T-cell (primary cell): ENCODE measurements around the gene PPP1R1C. TPM values are rescaled to one million over a fixed set of nuclear protein-coding genes. Genes with fewer than 3 reads are reported as not detected.

ENCODE experiments used
- ATAC-seq, 4 experiments: fragments of 200-7000 bp in 3 of 4; fragments of 150-1000 bp in 1 of 4; cut with Tn5 transposase; replicated peaks in 1 of 4; 1 replicate in 3 of 4; 2 replicates in 1 of 4; pipeline ENCODE4 v1.10.0; 2021; ENCODE audit warnings: moderate library complexity in 3 of 4, mild to moderate bottlenecking in 2 of 4, moderate number of reproducible peaks in 1 of 4
- CTCF ChIA-PET, 2 donors: fragments of 300-600 bp; sonication (Branson Sonifier 250); formaldehyde crosslinking; loops; one replicate each; lab custom pipeline; 2022; ENCODE audit warnings: antibody characterized with exemption in 2 of 2; lab: Charles Lee
- POLR2A ChIA-PET, 2 donors: fragments of 300-600 bp; sonication (Branson Sonifier 250); formaldehyde crosslinking; loops; one replicate each; lab custom pipeline; 2022; ENCODE audit warnings: antibody characterized with exemption in 2 of 2; lab: Charles Lee
- DNase-seq, 35 experiments: peaks; one replicate each; pipeline versions ENCODE4 v3.0.0 to v3.0.0-alpha.2; 2013 to 2023
- H3K27ac ChIP-seq: one replicate; pipeline ENCODE4 v1.5.1; 2013; ENCODE audit warnings: low read length
- H3K27me3 ChIP-seq, 2 experiments: replicated peaks in 1 of 2; 1 replicate in 1 of 2; 2 replicates in 1 of 2; pipeline versions ENCODE4 v1.6.1 to v1.7.0; 2013; ENCODE audit warnings: low read length in 1 of 2, mixed read lengths in 1 of 2; ENCODE audit not compliant: control insufficient read depth in 2 of 2, insufficient read depth in 2 of 2; ENCODE audit errors: extremely low read depth in 1 of 2
- H3K36me3 ChIP-seq, 2 donors: 1 replicate in 1 of 2; 2 replicates in 1 of 2; pipeline versions ENCODE4 v1.6.1 to v1.7.0; 2013; ENCODE audit warnings: low read length in 1 of 2; ENCODE audit not compliant: control insufficient read depth in 2 of 2, insufficient read depth in 1 of 2; ENCODE audit errors: extremely low read depth in 1 of 2
- H3K4me1 ChIP-seq, 2 experiments: 1 replicate in 1 of 2; 2 replicates in 1 of 2; pipeline versions ENCODE4 v1.6.1 to v1.7.0; 2013; ENCODE audit warnings: low read length in 2 of 2, mixed read lengths in 1 of 2; ENCODE audit not compliant: insufficient read depth in 2 of 2, control insufficient read depth in 1 of 2; ENCODE audit errors: extremely low read depth in 1 of 2
- H3K4me3 ChIP-seq, 2 donors: 1 replicate in 1 of 2; 2 replicates in 1 of 2; pipeline versions ENCODE4 v1.5.1 to v1.7.0; 2013; ENCODE audit warnings: mild to moderate bottlenecking in 2 of 2, low read length in 1 of 2, moderate library complexity in 1 of 2; ENCODE audit not compliant: control insufficient read depth in 1 of 2; ENCODE audit errors: extremely low read depth in 1 of 2
- H3K9me3 ChIP-seq: 2 replicates; pipeline ENCODE4 v1.7.0; 2013
- H3K27ac Mint-ChIP-seq, 2 donors: one replicate each; pipeline ENCODE4 v1.8.0; 2020 to 2021; ENCODE audit warnings: mild to moderate bottlenecking in 2 of 2, mixed read lengths in 2 of 2
- H3K27me3 Mint-ChIP-seq, 2 donors: one replicate each; pipeline ENCODE4 v1.8.0; 2021 to 2022; ENCODE audit warnings: mixed read lengths in 2 of 2
- H3K36me3 Mint-ChIP-seq: one replicate; pipeline ENCODE4 v1.8.0; 2021; ENCODE audit warnings: mixed read lengths
- H3K4me1 Mint-ChIP-seq, 3 donors: one replicate each; pipeline ENCODE4 v1.8.0; 2020 to 2022; ENCODE audit warnings: mixed read lengths in 3 of 3, mild to moderate bottlenecking in 1 of 3
- H3K4me3 Mint-ChIP-seq, 3 donors: one replicate each; pipeline ENCODE4 v1.8.0; 2020 to 2022; ENCODE audit warnings: mild to moderate bottlenecking in 3 of 3, mixed read lengths in 3 of 3, moderate library complexity in 3 of 3
- H3K9me3 Mint-ChIP-seq, 3 donors: one replicate each; pipeline ENCODE4 v1.8.0; 2020 to 2022; ENCODE audit warnings: mixed read lengths in 3 of 3
- WGBS: methylation state at CpG from one replicate; pipeline ENCODE4 v1.1.5; 2013; ENCODE audit warnings: missing lambda C conversion rate; ENCODE audit not compliant: insufficient coverage; 5-methylcytosine and 5-hydroxymethylcytosine counted together
- total RNA-seq, 35 experiments: library from RNA in 6 of 35; stranded (reverse) in 6 of 35; fragments of 120-200 nt in 1 of 35; gene quantifications; one replicate each; pipeline versions ENCODE4 v1.2.1 to v1.2.4 and lab custom pipeline; 2013 to 2026

Gene PPP1R1C
- total RNA-seq, 5 donors from 2014 or later (not counting 1 experiment from before 2014, with no cell fraction given) = not detected

DNA sequence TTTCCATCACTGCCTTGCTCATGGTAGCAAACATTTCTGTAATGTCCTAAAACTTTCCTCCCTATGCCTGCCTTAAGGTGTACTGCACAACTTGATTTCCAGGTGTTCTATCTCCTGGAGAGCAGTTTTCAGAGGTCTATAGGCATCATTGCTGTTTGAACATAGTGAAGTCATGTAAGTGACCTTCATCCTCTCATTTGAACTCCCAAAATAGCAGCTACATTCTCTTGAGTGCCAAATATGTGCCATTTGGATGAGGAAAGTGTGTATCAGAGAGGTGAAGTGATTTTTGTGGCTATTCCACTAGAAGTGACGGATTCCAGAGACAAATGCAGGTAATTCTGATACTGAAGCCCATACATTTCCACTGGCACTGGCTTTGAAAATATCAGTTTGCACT, 3.4 kb downstream of the PPP1R1C start:
- Mint-ChIP-seq H3K36me3 (no peaks in the 10 kb centered on the region), H3K27me3 (peaks cover 0 to 4% of the 10 kb centered on the region in 2 donors), H3K4me3 (no peak overlapping the region), H3K9me3 (no peaks in the 10 kb centered on the region), H3K27ac (no peak overlapping the region), H3K4me1 (no peaks in the 10 kb centered on the region)
- Histone ChIP-seq H3K27ac (no peak overlapping the region), H3K36me3 (no peaks in the 10 kb centered on the region), H3K27me3 (no peaks in the 10 kb centered on the region), H3K4me1 (no peaks in the 10 kb centered on the region), H3K4me3 (no peak overlapping the region), H3K9me3 (no peaks in the 10 kb centered on the region)
- DNase-seq (no peak), ATAC-seq (no peak)
- ChIA-PET POLR2A (no interaction called here), CTCF (no interaction called here)
- no CpG with 5 or more reads among the region's 1 CpG for WGBS

DNA sequence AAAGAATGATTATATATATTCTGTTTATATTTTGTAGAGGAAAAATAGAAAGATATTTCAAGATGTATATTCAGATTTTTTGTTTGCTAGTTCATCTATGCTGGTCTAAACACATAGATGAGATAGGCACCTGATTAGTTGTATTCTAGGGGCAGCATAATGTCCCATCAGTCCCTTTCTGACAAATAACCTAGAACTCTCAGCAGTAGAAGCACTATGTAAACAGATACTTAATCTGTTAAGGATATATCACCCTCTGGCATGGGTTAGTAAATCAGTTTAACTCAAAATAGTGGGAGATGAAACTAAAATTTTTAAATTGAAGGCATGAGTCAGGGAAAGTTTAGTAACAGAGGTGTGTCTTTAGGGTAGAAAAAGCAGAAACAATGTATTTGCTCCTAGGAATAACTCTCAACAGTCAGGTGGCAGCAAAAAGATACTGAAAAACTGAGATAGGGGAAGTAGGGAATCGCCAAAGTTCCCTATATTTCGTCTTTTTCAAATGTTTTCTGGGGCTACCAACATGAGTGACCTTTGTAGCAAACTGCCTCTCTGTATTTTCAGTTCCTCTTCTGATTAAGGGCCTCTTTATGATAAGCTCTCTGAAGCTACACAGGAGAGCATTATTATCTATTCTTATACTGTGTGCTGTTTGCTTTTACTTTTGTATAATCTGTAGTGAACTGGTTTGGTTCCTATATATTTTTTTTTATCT, 5.7 kb downstream of the PPP1R1C start:
- Mint-ChIP-seq H3K4me3 (no peak overlapping the region), H3K27me3 (peaks cover 0 to 4% of the 10 kb centered on the region in 2 donors), H3K27ac (no peak overlapping the region), H3K9me3 (no peaks in the 10 kb centered on the region), H3K4me1 (no peaks in the 10 kb centered on the region), H3K36me3 (no peaks in the 10 kb centered on the region)
- no peaks in the 10 kb centered on the region for H3K27me3 ChIP-seq
- no CpG with 5 or more reads among the region's 2 CpGs for WGBS
- no peaks in the 10 kb centered on the region for H3K36me3 ChIP-seq
- H3K4me1 ChIP-seq = no peaks in the 10 kb centered on the region
- ChIA-PET CTCF (no interaction called here), POLR2A (no interaction called here)
- no peak overlapping the region for H3K4me3 ChIP-seq
- H3K27ac ChIP-seq = no peak overlapping the region
- ATAC-seq = no peak
- no peaks in the 10 kb centered on the region for H3K9me3 ChIP-seq
- DNase-seq = no peak

- ATAC-seq (no peak), DNase-seq (no peak)
- H3K4me3 Mint-ChIP-seq = no peak overlapping the region
- Histone ChIP-seq H3K9me3 (no peaks in the 10 kb centered on the region), H3K27me3 (no peaks in the 10 kb centered on the region), H3K4me3 (no peak overlapping the region), H3K27ac (no peak overlapping the region), H3K36me3 (no peaks in the 10 kb centered on the region), H3K4me1 (no peaks in the 10 kb centered on the region)
- no peaks in the 10 kb centered on the region for H3K36me3 Mint-ChIP-seq
- H3K4me1 Mint-ChIP-seq = peaks cover 0 to 2% (median 0%) of the 10 kb centered on the region in 3 donors
- no peak overlapping the region for H3K27ac Mint-ChIP-seq
- ChIA-PET CTCF (no interaction called here), POLR2A (no interaction called here)
- H3K27me3 Mint-ChIP-seq = peaks cover 3 to 4% of the 10 kb centered on the region in 2 donors
- no peaks in the 10 kb centered on the region for H3K9me3 Mint-ChIP-seq
- WGBS = no CpG with 5 or more reads among the region's 3 CpGs
Observed at GRCh38 chr2:181992776-181993175, 7.1 kb downstream of the PPP1R1C start.

DNA sequence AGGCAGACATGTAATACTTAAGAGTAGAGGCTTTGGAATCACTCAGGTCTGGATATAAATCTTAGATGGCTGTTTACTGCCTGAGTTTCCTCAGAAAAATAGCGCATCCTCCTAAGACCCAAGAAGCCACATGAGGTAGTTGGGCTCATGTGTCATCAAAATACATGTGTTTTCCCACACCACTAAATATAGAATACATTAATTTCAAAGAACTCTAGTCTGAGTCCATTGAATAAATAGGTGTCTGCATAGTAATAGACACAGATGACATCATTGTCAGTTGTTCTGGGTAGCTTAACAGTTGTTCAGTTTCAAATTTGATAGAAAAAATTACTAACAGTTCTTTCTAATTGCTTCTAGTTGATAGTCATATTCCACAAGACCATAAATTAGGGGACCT, 9.6 kb downstream of the PPP1R1C start:
- no peak overlapping the region for H3K27ac Mint-ChIP-seq
- no peak for ATAC-seq
- CTCF ChIA-PET = interaction anchor here in 1 of 2 donors (0.7 kb wide), 1 partner anchor 223 kb away, joined by 4 read pairs; no protein-coding TSS in a partner anchor
- Histone ChIP-seq H3K36me3 (no peaks in the 10 kb centered on the region), H3K27me3 (no peaks in the 10 kb centered on the region), H3K4me3 (no peak overlapping the region), H3K27ac (no peak overlapping the region), H3K4me1 (peaks cover 0 to 2% of the 10 kb centered on the region in 2 experiments), H3K9me3 (no peaks in the 10 kb centered on the region)
- H3K4me3 Mint-ChIP-seq = no peak overlapping the region
- peaks cover 3 to 7% (median 4%) of the 10 kb centered on the region in 3 donors for H3K4me1 Mint-ChIP-seq
- no peaks in the 10 kb centered on the region for H3K9me3 Mint-ChIP-seq
- no peak for DNase-seq
- no peaks in the 10 kb centered on the region for H3K36me3 Mint-ChIP-seq
- WGBS = no CpG with 5 or more reads among the region's 1 CpG
- H3K27me3 Mint-ChIP-seq = peaks cover 3 to 4% of the 10 kb centered on the region in 2 donors
- POLR2A ChIA-PET = no interaction called here

GRCh38 chr2:181998041-181998835, 12.6 kb downstream of the PPP1R1C start:
- H3K4me1 Mint-ChIP-seq = peaks cover 3 to 7% (median 4%) of the 10 kb centered on the region in 3 donors
- peaks cover 0 to 4% of the 10 kb centered on the region in 2 donors for H3K27me3 Mint-ChIP-seq
- WGBS = 61% methylated on average over 2 of the region's 8 CpGs
- Histone ChIP-seq H3K27ac (no peak overlapping the region), H3K27me3 (no peaks in the 10 kb centered on the region), H3K4me1 (peaks cover 0 to 2% of the 10 kb centered on the region in 2 experiments), H3K36me3 (no peaks in the 10 kb centered on the region), H3K9me3 (no peaks in the 10 kb centered on the region), H3K4me3 (no peak overlapping the region)
- H3K9me3 Mint-ChIP-seq = no peaks in the 10 kb centered on the region
- DNase-seq = no peak
- H3K36me3 Mint-ChIP-seq = no peaks in the 10 kb centered on the region
- H3K4me3 Mint-ChIP-seq = no peak overlapping the region
- ChIA-PET POLR2A (no interaction called here), CTCF (no interaction called here)
- H3K27ac Mint-ChIP-seq = no peak overlapping the region
- no peak for ATAC-seq

- Histone ChIP-seq H3K9me3 (no peaks in the 10 kb centered on the region), H3K27ac (no peak overlapping the region), H3K27me3 (no peaks in the 10 kb centered on the region), H3K4me1 (peaks cover 0 to 2% of the 10 kb centered on the region in 2 experiments), H3K36me3 (no peaks in the 10 kb centered on the region), H3K4me3 (no peak overlapping the region)
- DNase-seq (no peak), ATAC-seq (no peak)
- Mint-ChIP-seq H3K27ac (no peak overlapping the region), H3K27me3 (peaks cover 0 to 4% of the 10 kb centered on the region in 2 donors), H3K36me3 (no peaks in the 10 kb centered on the region), H3K4me1 (peaks cover 3 to 7% (median 4%) of the 10 kb centered on the region in 3 donors), H3K9me3 (no peaks in the 10 kb centered on the region), H3K4me3 (no peak overlapping the region)
- ChIA-PET POLR2A (no interaction called here), CTCF (no interaction called here)
- WGBS = no CpG with 5 or more reads among the region's 2 CpGs
Observed at GRCh38 chr2:181998891-181999654, 13.4 kb downstream of the PPP1R1C start.
